IMR-90 (cell line): ENCODE measurements around the gene PIK3CG. TPM values are rescaled to one million over a fixed set of nuclear protein-coding genes. Genes with fewer than 3 reads are reported as not detected.

Experiments
- ATAC-seq: fragments of 200-7000 bp; cut with Tn5 transposase; 2 replicates; pipeline ENCODE4 v1.9.1; 2020; ENCODE audit warnings: low read depth, mild to moderate bottlenecking, moderate library complexity
- BruUV-seq: library from RNA; stranded (reverse); fragments of 400-500 nt; replicated peaks from 2 replicates; lab custom pipeline; 2021; lab: Mats Ljungman, UMichigan
- CTCF ChIA-PET: fragments of 300-600 bp; formaldehyde crosslinking; extraction: SDS; loops from one replicate; lab custom pipeline; 2021; ENCODE audit warnings: antibody characterized with exemption; lab: Yijun Ruan, JAX
- POLR2A ChIA-PET: fragments of 300-600 bp; sonication (Branson Sonifier 250); formaldehyde crosslinking; loops from one replicate; lab custom pipeline; 2022; ENCODE audit warnings: antibody characterized with exemption; ENCODE audit not compliant: unreplicated experiment; lab: Charles Lee
- DNase-seq: peaks from one replicate; pipeline ENCODE4 v3.0.0; 2013
- H2AFZ ChIP-seq: replicated peaks from 2 replicates; pipeline ENCODE3; 2013; ENCODE audit warnings: low read length, mild to moderate bottlenecking; ENCODE audit not compliant: poor library complexity
- H2AK5ac ChIP-seq: 2 replicates; pipeline ENCODE4 v1.6.1; 2013; ENCODE audit warnings: low read depth, low read length, inconsistent platforms
- H2AK9ac ChIP-seq: replicated peaks from 2 replicates; pipeline ENCODE3; 2013; ENCODE audit warnings: mild to moderate bottlenecking, low read depth, low read length, moderate library complexity; ENCODE audit not compliant: poor library complexity
- H2BK120ac ChIP-seq: 2 replicates; pipeline ENCODE4 v1.6.1; 2013; ENCODE audit warnings: low read depth, low read length, inconsistent platforms
- H2BK15ac ChIP-seq: 3 replicates; pipeline ENCODE4 v1.6.1; 2013; ENCODE audit warnings: low read depth, low read length, inconsistent platforms
- H2BK20ac ChIP-seq: 2 replicates; pipeline ENCODE4 v1.6.1; 2013; ENCODE audit warnings: low read depth, mild to moderate bottlenecking, inconsistent platforms, low read length, moderate library complexity
- H2BK5ac ChIP-seq: 2 replicates; pipeline ENCODE4 v1.6.1; 2013; ENCODE audit warnings: mild to moderate bottlenecking, low read depth, low read length, inconsistent platforms; ENCODE audit not compliant: poor library complexity, severe bottlenecking
- H3K14ac ChIP-seq: replicated peaks from 2 replicates; pipeline ENCODE4 v1.6.1; 2013; ENCODE audit warnings: low read depth, low read length, inconsistent platforms
- H3K18ac ChIP-seq: 2 replicates; pipeline ENCODE4 v1.6.1; 2013; ENCODE audit warnings: low read depth, low read length, control low read depth
- H3K23ac ChIP-seq: 2 replicates; pipeline ENCODE4 v1.6.1; 2013; ENCODE audit warnings: low read depth, low read length, inconsistent platforms
- H3K27ac ChIP-seq: 2 replicates; pipeline ENCODE4 v1.5.1; 2013; ENCODE audit warnings: mild to moderate bottlenecking, control low read depth, low read length; ENCODE audit not compliant: insufficient read depth
- H3K27me3 ChIP-seq: 2 replicates; pipeline ENCODE4 v1.6.1; 2013; ENCODE audit warnings: low read length; ENCODE audit not compliant: control insufficient read depth, insufficient read depth
- H3K36me3 ChIP-seq: 2 replicates; pipeline ENCODE4 v1.6.1; 2013; ENCODE audit warnings: low read length, mixed read lengths; ENCODE audit not compliant: control insufficient read depth, insufficient read depth
- H3K4ac ChIP-seq: 2 replicates; pipeline ENCODE4 v1.6.1; 2013; ENCODE audit warnings: low read depth, low read length, inconsistent platforms
- H3K4me1 ChIP-seq: 2 replicates; pipeline ENCODE4 v1.6.1; 2013; ENCODE audit warnings: low read length, mixed read lengths; ENCODE audit not compliant: control insufficient read depth, insufficient read depth
- H3K4me2 ChIP-seq: 2 replicates; pipeline ENCODE4 v1.6.1; 2013; ENCODE audit warnings: low read depth, mild to moderate bottlenecking, control low read depth, low read length, moderate library complexity
- H3K4me3 ChIP-seq: 2 replicates; pipeline ENCODE4 v1.5.1; 2013; ENCODE audit warnings: low read depth, mild to moderate bottlenecking, control low read depth, low read length, moderate library complexity; ENCODE audit not compliant: insufficient read depth
- H3K56ac ChIP-seq: 2 replicates; pipeline ENCODE4 v1.6.1; 2013; ENCODE audit warnings: low read length, inconsistent platforms; ENCODE audit not compliant: insufficient read depth; ENCODE audit errors: extremely low read depth
- H3K79me1 ChIP-seq, 2 experiments: 2 replicates each; pipeline ENCODE4 v1.6.1; 2013; ENCODE audit warnings: low read length in 2 of 2, inconsistent platforms in 1 of 2, low read depth in 1 of 2
- H3K9ac ChIP-seq: 2 replicates; pipeline ENCODE4 v1.6.1; 2013; ENCODE audit warnings: low read depth, low read length, control low read depth
- H3K9me1 ChIP-seq: 2 replicates; pipeline ENCODE4 v1.6.1; 2013; ENCODE audit warnings: low read length, inconsistent platforms; ENCODE audit not compliant: insufficient read depth
- H3K9me3 ChIP-seq: 2 replicates; pipeline ENCODE4 v1.6.1; 2013; ENCODE audit warnings: low read length; ENCODE audit not compliant: control insufficient read depth, insufficient read depth
- H4K20me1 ChIP-seq: 2 replicates; pipeline ENCODE4 v1.6.1; 2013; ENCODE audit warnings: low read length, inconsistent platforms; ENCODE audit not compliant: insufficient read depth
- H4K5ac ChIP-seq: 2 replicates; pipeline ENCODE4 v1.6.1; 2013; ENCODE audit warnings: mild to moderate bottlenecking, low read depth, low read length, control low read depth
- H4K8ac ChIP-seq, 2 experiments: 2 replicates each; pipeline ENCODE4 v1.6.1; 2013; ENCODE audit warnings: low read depth in 2 of 2, low read length in 2 of 2, control low read depth in 1 of 2, inconsistent platforms in 1 of 2
- H4K91ac ChIP-seq: 2 replicates; pipeline ENCODE4 v1.6.1; 2013; ENCODE audit warnings: low read depth, low read length, inconsistent platforms; ENCODE audit not compliant: insufficient read depth
- BHLHE40 ChIP-seq: fragments of 150-350 bp; IDR thresholded peaks from 2 replicates; pipeline ENCODE4 v1.6.1; 2016; ENCODE audit warnings: mild to moderate bottlenecking, low read depth, low read length
- CEBPB ChIP-seq: IDR thresholded peaks from 2 replicates; pipeline ENCODE4 v1.6.1; 2012; ENCODE audit warnings: low read depth, low read length, improper control_type of control experiment
- FOS ChIP-seq: fragments of 150-350 bp; IDR thresholded peaks from 2 replicates; pipeline ENCODE4 v1.6.1; 2016; ENCODE audit warnings: low read depth, low read length
- RFX5 ChIP-seq: IDR thresholded peaks from 2 replicates; pipeline ENCODE4 v1.8.0; 2012; ENCODE audit warnings: low read depth, mild to moderate bottlenecking, low read length, moderate library complexity
- WGBS, 2 experiments: methylation state at CpG; one replicate each; pipeline versions ENCODE4 v1.1.5 to v1.1.7; 2013; ENCODE audit warnings: missing lambda C conversion rate in 2 of 2; ENCODE audit not compliant: insufficient read length in 1 of 2; ENCODE audit errors: extremely low coverage in 2 of 2; 5-methylcytosine and 5-hydroxymethylcytosine counted together
- dilution Hi-C: fragments of 300-500 bp; cut with HindIII; formaldehyde crosslinking; loops from one replicate; pipeline ENCODE4 v1.14.3; 2018; ENCODE audit warnings: low sequenced_read_pairs; ENCODE audit not compliant: unreplicated experiment
- in situ Hi-C: fragments of 300-500 bp; cut with MboI; formaldehyde crosslinking; loops from 3 replicates; pipeline ENCODE4 v1.14.3; 2019; ENCODE audit warnings: low sequenced_read_pairs, inconsistent platforms, mixed read lengths
- intact Hi-C: fragments of 100-400 bp; cut with micrococcal nuclease; formaldehyde crosslinking; loops from 2 replicates; pipeline ENCODE4 v1.10.0; 2022
- polyA plus RNA-seq, 3 experiments: library from polyadenylated mRNA; depleted of rRNA; stranded (reverse); fragments of >200 nt; gene quantifications; 2 replicates each; pipeline ENCODE4 v1.2.3, GENCODE V29; 2012; ENCODE audit warnings: low replicate concordance in 1 of 3
- total RNA-seq: library from RNA; depleted of rRNA; stranded (reverse); fragments of >200 nt; gene quantifications from 2 replicates; pipeline ENCODE4 v1.2.3, GENCODE V29; 2012
- TF ChIP-seq, protein P1 (sequence below): conservative IDR thresholded peaks from 2 replicates; pipeline ENCODE4 v1.5.1; 2012; ENCODE audit warnings: mild to moderate bottlenecking, low read depth, low read length, improper control_type of control experiment

Gene PIK3CG
- total and polyA plus RNA-seq, 2 of the 4 experiments (the other 2 are of a cell fraction) = under 0.01 TPM; not detected in 1

DNA sequence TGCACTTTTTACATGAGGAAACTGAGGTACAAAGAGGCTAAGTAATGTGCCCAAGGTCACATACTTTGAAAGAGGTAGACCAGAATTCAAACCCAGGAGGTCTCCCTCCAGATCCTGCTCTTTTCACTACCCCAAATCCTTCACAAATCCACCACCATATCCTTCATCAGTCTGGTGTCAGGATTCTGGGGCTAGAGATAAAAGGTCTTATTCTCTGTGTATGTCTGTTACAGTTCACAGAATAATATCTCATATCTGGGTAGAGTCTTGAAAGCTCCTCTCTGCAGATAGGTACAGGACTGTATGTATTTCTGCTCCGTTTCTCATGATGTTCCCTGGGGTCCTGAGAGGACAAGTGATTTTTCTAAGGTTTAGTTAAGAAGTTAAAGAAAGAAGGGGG, 4.9 kb downstream of the PIK3CG start:
- POLR2A ChIA-PET = no interaction called here
- intact Hi-C loops = no loop called here
- Histone ChIP-seq H2AK5ac (no peak overlapping the region), H2AK9ac (no peak overlapping the region), H3K79me1 (no peaks in the 10 kb centered on the region), H3K4ac (no peak overlapping the region), H2BK15ac (no peak overlapping the region), H2AFZ (no peak overlapping the region), H4K5ac (no peak overlapping the region), H4K8ac (no peak overlapping the region), H3K4me1 (no peaks in the 10 kb centered on the region), H3K9me3 (peaks cover 3% of the 10 kb centered on the region; the same call in 1 of the 2 replicates), H3K9me1 (no peaks in the 10 kb centered on the region), H3K36me3 (no peaks in the 10 kb centered on the region), H2BK120ac (no peak overlapping the region), H3K56ac (no peak overlapping the region), H3K18ac (no peak overlapping the region), H3K27me3 (no peaks in the 10 kb centered on the region), H3K23ac (no peak overlapping the region), H4K91ac (no peak overlapping the region), H3K27ac (no peak overlapping the region), H4K20me1 (no peaks in the 10 kb centered on the region), H3K9ac (no peak overlapping the region), H2BK5ac (no peak overlapping the region), H3K4me3 (no peak overlapping the region), H3K14ac (no peak overlapping the region), H3K4me2 (no peak overlapping the region), H2BK20ac (no peak overlapping the region)
- WGBS, 2 experiments = no CpG with 5 or more reads among the region's 1 CpG
- ATAC-seq (no peak), DNase-seq (no peak)
- dilution Hi-C loops = no loop called here
- CTCF ChIA-PET = no interaction called here
- TF ChIP-seq BHLHE40 = no peak
- TF ChIP-seq, protein P1, sequence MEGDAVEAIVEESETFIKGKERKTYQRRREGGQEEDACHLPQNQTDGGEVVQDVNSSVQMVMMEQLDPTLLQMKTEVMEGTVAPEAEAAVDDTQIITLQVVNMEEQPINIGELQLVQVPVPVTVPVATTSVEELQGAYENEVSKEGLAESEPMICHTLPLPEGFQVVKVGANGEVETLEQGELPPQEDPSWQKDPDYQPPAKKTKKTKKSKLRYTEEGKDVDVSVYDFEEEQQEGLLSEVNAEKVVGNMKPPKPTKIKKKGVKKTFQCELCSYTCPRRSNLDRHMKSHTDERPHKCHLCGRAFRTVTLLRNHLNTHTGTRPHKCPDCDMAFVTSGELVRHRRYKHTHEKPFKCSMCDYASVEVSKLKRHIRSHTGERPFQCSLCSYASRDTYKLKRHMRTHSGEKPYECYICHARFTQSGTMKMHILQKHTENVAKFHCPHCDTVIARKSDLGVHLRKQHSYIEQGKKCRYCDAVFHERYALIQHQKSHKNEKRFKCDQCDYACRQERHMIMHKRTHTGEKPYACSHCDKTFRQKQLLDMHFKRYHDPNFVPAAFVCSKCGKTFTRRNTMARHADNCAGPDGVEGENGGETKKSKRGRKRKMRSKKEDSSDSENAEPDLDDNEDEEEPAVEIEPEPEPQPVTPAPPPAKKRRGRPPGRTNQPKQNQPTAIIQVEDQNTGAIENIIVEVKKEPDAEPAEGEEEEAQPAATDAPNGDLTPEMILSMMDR = no peak
- TF ChIP-seq RFX5 = no peak
- TF ChIP-seq CEBPB = no peak
- no peak for TF ChIP-seq FOS
- BruUV-seq = no TSS peak
- in situ Hi-C loops = no loop called here
